ENCODE measurements around the gene RICTOR.
"Not testable (repeated sequence)": the region's sequence is repeated elsewhere in the genome, so short reads cannot be mapped to it uniquely, and the experiment has no call there.

Gene RICTOR

GRCh38 chr5:39055027-39055767 lies 19.0 kb downstream of the RICTOR start:
- no peak for DNase-seq

GRCh38 chr5:39053189-39053588 lies 21.0 kb downstream of the RICTOR start:
- DNase-seq: no peak

- DNase-seq: no peak
Observed at GRCh38 chr5:39052141-39052540, 22.1 kb downstream of the RICTOR start.

DNA sequence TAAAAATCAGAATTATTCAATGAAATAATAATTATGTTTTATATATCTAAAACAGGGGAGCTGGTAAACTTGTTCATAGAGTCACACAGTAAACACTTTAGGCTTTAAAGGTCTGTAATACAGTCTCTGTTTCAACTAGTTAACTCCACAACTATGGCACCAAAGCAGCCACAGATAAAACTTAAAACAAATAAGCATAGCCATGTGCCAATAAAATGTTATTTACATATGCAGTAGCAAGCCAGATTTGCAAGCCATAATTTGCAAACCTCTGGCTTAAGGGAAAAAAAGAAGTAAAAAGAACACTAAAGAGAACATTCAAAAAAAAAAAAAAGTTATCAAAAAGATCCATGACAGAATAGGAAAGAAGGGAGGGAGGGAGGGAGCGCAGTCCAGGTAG lies 24.9 kb downstream of the RICTOR start:
- DNase-seq: no peak

- DNase-seq: no peak
Observed at GRCh38 chr5:39040875-39041274, 33.3 kb downstream of the RICTOR start.

DNA sequence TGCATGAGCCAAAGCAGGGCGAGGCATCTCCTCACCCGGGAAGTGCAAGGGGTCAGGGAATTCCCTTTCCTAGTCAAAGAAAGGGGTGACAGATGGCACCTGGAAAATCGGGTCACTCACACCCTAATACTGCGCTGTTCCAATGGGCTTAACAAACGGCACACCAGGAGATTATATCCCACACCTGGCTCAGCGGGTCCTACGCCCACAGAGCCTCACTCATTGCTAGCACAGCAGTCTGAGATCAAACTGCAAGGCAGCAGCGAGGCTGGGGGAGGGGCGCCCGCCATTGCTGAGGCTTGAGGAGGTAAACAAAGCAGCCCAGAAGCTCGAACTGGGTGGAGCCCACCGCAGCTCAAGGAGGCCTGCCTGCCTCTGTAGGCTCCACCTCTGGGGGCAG lies 39.7 kb downstream of the RICTOR start:
- not testable (repeated sequence) for DNase-seq

GRCh38 chr5:39031041-39031440 lies 43.2 kb downstream of the RICTOR start:
- DNase-seq: no peak

DNA sequence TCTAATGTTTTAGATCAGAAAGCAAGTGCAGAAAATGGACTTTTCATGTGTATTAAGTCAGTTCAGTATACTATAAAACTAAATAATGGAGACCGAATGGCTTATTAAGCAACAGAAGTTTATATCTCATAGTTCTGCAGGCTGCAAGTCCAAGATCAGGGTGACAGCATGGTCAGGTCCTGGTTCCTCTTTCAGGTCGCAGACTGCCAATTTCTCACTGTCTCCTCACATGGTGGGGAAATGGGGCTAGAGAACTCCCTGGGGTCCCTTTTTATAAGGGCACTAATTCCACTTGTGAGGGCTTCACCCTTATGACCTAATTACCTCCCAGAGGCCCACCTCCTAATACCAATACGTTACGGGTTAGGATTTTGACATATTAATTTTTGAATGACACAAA lies 48.7 kb downstream of the RICTOR start:
- no peak for DNase-seq

DNA sequence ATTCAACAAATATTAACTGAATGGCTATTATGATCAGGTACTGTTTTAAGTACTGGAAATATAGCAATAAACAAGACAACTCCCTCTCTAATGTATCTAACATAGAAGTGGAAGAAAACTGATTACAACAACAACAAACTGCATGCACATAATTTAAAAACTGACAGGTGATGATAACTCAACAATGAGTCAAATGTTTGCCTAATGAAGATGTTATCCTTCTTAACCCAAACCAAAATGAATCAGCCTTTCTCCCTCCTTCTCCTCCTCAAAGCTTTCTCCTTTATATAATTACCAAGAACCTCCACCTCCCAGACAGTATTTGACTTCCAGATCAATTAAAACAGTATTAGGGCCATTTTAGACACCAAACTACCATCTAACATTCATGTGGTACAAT lies 49.3 kb downstream of the RICTOR start:
- DNase-seq: no peak

DNA sequence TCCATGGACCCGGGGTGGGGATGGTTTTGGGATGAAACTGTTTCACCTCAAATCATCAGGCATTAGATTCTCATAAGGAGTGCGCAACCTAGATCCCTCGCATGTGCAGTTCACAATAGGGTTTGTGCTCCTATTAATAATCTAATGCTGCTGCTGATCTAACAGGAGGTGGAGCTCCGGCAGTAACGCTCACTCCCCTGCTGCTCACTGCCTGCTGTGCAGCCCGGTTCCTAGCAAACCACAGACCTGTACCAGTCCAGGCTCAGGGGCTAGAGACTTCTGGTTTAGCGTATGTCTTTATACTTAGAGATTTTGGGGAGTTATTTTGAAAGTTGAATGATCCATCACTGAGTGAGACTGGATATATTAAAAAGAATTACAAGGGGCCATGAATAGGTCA lies 50.2 kb downstream of the RICTOR start:
- peak in 1 of 14 donors; percentile 28 for DNase-seq

DNA sequence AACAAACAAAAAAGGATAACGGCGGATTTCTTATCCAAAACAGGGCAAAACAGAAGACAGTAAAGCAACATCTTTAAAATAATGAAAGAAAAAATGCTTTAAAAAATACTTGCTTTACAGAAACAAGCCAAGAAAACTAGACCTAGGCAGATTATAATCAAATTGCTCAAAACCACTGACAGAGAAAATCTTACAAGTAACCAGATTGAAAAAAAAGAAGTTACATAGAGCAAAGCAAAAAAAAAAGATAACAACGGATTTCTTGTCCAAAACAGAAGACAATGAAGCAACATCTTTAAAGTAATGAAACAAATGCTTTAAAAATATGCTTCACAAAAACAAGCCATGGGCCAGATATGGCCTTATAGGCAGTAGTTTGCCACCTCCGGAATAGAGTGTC lies 51.1 kb downstream of the RICTOR start:
- no peak for DNase-seq

DNA sequence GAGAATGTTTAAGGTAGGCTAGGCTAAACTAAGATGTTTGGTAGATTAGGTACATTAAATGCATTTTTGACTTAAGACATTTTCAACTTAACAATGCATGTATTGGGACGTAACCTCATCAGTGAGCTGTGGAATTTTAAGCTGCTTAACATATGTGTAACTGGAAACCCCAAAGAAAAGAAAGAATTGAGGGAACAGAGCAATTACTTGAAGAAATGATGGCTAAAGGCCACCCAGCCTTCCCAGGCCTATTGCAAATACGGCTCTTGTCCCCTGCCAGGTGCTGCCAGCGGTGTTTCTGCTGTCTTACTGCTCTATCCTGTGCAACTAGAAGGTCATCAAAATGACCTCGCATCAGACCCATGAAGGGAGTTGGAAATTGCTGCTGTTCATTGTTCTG lies 52.0 kb downstream of the RICTOR start:
- DNase-seq: no peak

GRCh38 chr5:39021413-39021812 lies 52.8 kb downstream of the RICTOR start:
- no peak for DNase-seq

GRCh38 chr5:39020458-39020857 lies 53.7 kb downstream of the RICTOR start:
- DNase-seq: no peak

DNA sequence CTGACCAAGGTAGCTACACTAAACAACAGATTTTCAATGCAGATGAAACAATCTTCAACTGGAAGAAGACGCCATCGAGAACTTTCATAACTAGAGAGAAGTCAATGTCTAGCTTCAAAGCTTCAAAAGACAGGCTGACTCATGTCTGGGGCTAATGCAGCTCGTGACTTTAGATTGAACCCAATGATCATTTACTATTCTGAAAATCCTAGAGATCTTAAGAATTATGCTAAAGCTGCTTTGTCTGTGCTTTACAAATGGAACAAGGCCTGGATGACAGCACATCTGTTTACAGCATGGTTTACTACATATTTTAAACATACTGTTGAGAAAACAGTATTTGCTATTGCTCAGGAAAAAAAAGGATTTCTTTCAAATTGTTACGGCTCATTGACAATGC lies 54.9 kb downstream of the RICTOR start:
- no peak for DNase-seq

DNA sequence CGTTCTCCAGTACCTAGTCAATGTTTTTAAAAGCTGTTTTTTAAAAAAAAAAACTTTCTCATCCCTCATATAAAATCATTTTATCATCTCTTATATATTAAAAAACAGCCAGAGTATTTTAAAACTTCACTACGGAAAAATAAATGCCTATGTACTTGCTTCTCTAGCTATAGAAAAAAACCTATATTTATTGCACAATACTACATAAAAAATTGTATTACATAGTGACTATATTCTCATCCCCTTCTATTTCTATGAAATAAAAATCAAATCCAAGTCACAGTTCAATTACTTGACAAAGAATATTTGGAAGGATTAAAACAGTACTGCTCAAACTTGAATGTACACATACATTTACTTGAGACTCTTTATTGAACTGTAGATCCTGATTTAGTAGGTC lies 56.7 kb downstream of the RICTOR start:
- no peak for DNase-seq

- no peak for DNase-seq
Observed at GRCh38 chr5:39016587-39017275, 57.5 kb downstream of the RICTOR start.

- no peak for DNase-seq
Observed at GRCh38 chr5:39015743-39016586, 58.2 kb downstream of the RICTOR start.

- no peak for DNase-seq
Observed at GRCh38 chr5:39014561-39014960, 59.6 kb downstream of the RICTOR start.

GRCh38 chr5:39013938-39014337 lies 60.3 kb downstream of the RICTOR start:
- DNase-seq: no peak

GRCh38 chr5:39010958-39011357 lies 63.2 kb downstream of the RICTOR start:
- not testable (repeated sequence) for DNase-seq

DNA sequence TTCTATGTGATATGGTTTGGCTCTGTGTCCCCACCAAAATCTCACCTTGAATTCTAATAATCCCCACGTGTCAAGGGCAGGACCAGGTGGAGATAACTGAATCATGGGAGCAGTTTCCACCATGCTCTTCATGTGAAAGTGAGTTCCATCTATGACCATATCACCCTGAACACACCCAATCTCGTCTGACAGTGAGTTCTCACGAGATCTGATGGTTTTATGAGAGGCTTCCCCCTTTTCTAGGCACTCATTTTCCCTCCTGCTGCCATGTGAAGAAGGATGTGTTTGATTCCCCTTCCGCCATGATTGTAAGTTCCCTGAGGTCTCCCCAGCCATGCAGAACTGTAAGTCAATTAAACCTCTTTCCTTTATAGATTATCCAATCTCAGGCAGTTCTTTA lies 64.2 kb downstream of the RICTOR start:
- no peak for DNase-seq

- DNase-seq: no peak
Observed at GRCh38 chr5:39009280-39009679, 64.9 kb downstream of the RICTOR start.
